A549 (cell line): ENCODE results near the gene KHDC4. TPM values are rescaled to one million over a fixed set of nuclear protein-coding genes. Genes with fewer than 3 reads are reported as not detected.
A peak's percentile ranks its signal among the peaks of the same experiment; 100 is the strongest.

ENCODE experiments used
- ATAC-seq, 2 experiments: fragments of 200-7000 bp in 1 of 2; fragments of >200 bp in 1 of 2; cut with Nextera tagmentation in 1 of 2; cut with Tn5 transposase in 1 of 2; 3 replicates each; pipeline versions ENCODE4 v1.8.0 to v1.9.1; 2018 to 2020; ENCODE audit warnings: mild to moderate bottlenecking in 1 of 2, moderate library complexity in 1 of 2
- CTCF ChIA-PET: fragments of 300-600 bp; sonication (Branson Sonifier 250); formaldehyde crosslinking; extraction: SDS; loops from one replicate; lab custom pipeline; 2021; ENCODE audit warnings: antibody characterized with exemption, inconsistent platforms; lab: Yijun Ruan, JAX
- POLR2A ChIA-PET: fragments of 350-600 bp; formaldehyde crosslinking; extraction: SDS; loops from one replicate; lab custom pipeline; 2021; ENCODE audit warnings: antibody characterized with exemption, inconsistent platforms; lab: Yijun Ruan, JAX
- DNase-seq, 2 experiments: peaks; one replicate each; pipeline versions ENCODE4 v3.0.0 to v3.0.0-alpha.2; 2011 to 2016; ENCODE audit warnings: low read depth in 1 of 2, low spot score in 1 of 2
- FAIRE-seq: peaks from 2 replicates; lab custom pipeline; 2011; peaks lifted over from hg19 to GRCh38; lab: Jason Lieb, UNC
- H3K27ac ChIP-seq, 2 experiments: fragments of >200 bp; sonication (Bioruptor Twin); formaldehyde crosslinking; 3 replicates each; pipeline ENCODE4 v1.5.1; 2016 to 2017
- H3K4me1 ChIP-seq: fragments of >200 bp; sonication (Bioruptor Twin); formaldehyde crosslinking; 3 replicates; pipeline ENCODE4 v1.6.1; 2016
- H3K4me2 ChIP-seq: fragments of >200 bp; sonication (Bioruptor Twin); formaldehyde crosslinking; 3 replicates; pipeline ENCODE4 v1.6.1; 2016
- H3K4me3 ChIP-seq: fragments of >200 bp; sonication (Bioruptor Twin); formaldehyde crosslinking; 3 replicates; pipeline ENCODE4 v1.5.1; 2016
- H3K9me3 ChIP-seq: fragments of >200 bp; sonication (Bioruptor Twin); formaldehyde crosslinking; 3 replicates; pipeline ENCODE4 v1.6.1; 2016
- BCL3 ChIP-seq: fragments of >200 bp; sonication (Bioruptor Twin); formaldehyde crosslinking; IDR thresholded peaks from 3 replicates; pipeline ENCODE4 v1.6.1; 2016
- BHLHE40 ChIP-seq: IDR thresholded peaks from 2 replicates; pipeline ENCODE4 v1.6.1; 2012; ENCODE audit warnings: low read depth, low read length, inconsistent platforms
- CEBPB ChIP-seq, 2 experiments: fragments of >200 bp in 1 of 2; sonication (Bioruptor Twin) in 1 of 2; formaldehyde crosslinking in 1 of 2; IDR thresholded peaks; 2 replicates each; pipeline ENCODE4 v1.6.1; 2012 to 2016
- CHD2 ChIP-seq: fragments of 150-350 bp; IDR thresholded peaks from 2 replicates; pipeline ENCODE4 v1.6.1; 2014; ENCODE audit warnings: low read length; ENCODE audit not compliant: partially characterized antibody
- CHD4 ChIP-seq: fragments of 200-600 bp; sonication (generic); IDR thresholded peaks from 2 replicates; pipeline ENCODE4 v1.6.1; 2016; ENCODE audit warnings: antibody characterized with exemption, mild to moderate bottlenecking, borderline replicate concordance
- CTCF ChIP-seq: fragments of >200 bp; sonication (Bioruptor Twin); formaldehyde crosslinking; IDR thresholded peaks from 3 replicates; pipeline ENCODE4 v1.5.1; 2016
- EHMT2 ChIP-seq: fragments of 200-600 bp; sonication (generic); IDR thresholded peaks from 2 replicates; pipeline ENCODE4 v1.6.1; 2016; ENCODE audit warnings: antibody characterized with exemption, low read depth, mild to moderate bottlenecking, moderate library complexity
- FOSB ChIP-seq: fragments of 250-450 bp; sonication (Bioruptor Pico); IDR thresholded peaks from 2 replicates; pipeline ENCODE4 v1.5.0; 2020; ENCODE audit warnings: mild to moderate bottlenecking, moderate library complexity
- FOSL2 ChIP-seq, 2 experiments: fragments of 450-650 bp in 1 of 2; fragments of >200 bp in 1 of 2; sonication (Bioruptor Twin) in 1 of 2; formaldehyde crosslinking; IDR thresholded peaks; 2 replicates each; pipeline versions ENCODE4 v1.5.0 to v1.6.1; 2016 to 2020; ENCODE audit warnings: mild to moderate bottlenecking in 1 of 2, moderate library complexity in 1 of 2
- HDAC2 ChIP-seq: fragments of 200-600 bp; sonication (generic); IDR thresholded peaks from 2 replicates; pipeline ENCODE4 v1.6.1; 2016
- HES2 ChIP-seq: fragments of >200 bp; sonication (Bioruptor Twin); formaldehyde crosslinking; IDR thresholded peaks from 2 replicates; pipeline ENCODE4 v1.6.1; 2016
- HEYL ChIP-seq: fragments of 250-450 bp; sonication (Bioruptor Pico); IDR thresholded peaks from 2 replicates; pipeline ENCODE4 v1.8.0; 2021; ENCODE audit warnings: mild to moderate bottlenecking, moderate library complexity
- HOXA7 ChIP-seq: fragments of 250-450 bp; sonication (Bioruptor Pico); IDR thresholded peaks from 2 replicates; pipeline ENCODE4 v1.5.0; 2020; ENCODE audit warnings: mild to moderate bottlenecking, moderate library complexity
- KDM1A ChIP-seq: fragments of 200-600 bp; sonication (generic); IDR thresholded peaks from 2 replicates; pipeline ENCODE4 v1.6.1; 2016; ENCODE audit warnings: low read depth, mild to moderate bottlenecking
- KDM5A ChIP-seq: fragments of 200-600 bp; sonication (generic); IDR thresholded peaks from 2 replicates; pipeline ENCODE4 v1.6.1; 2016; ENCODE audit warnings: antibody characterized with exemption, mild to moderate bottlenecking
- MAZ ChIP-seq: fragments of 150-350 bp; IDR thresholded peaks from 2 replicates; pipeline ENCODE4 v1.6.1; 2014; ENCODE audit warnings: antibody characterized with exemption, low read depth, low read length, borderline replicate concordance
- NPAS2 ChIP-seq: fragments of 250-450 bp; sonication (Bioruptor Pico); IDR thresholded peaks from 2 replicates; pipeline ENCODE4 v1.8.0; 2022; ENCODE audit warnings: mild to moderate bottlenecking, moderate library complexity, borderline replicate concordance
- PHF8 ChIP-seq: fragments of 200-600 bp; sonication (generic); IDR thresholded peaks from 2 replicates; pipeline ENCODE4 v1.6.1; 2016; ENCODE audit warnings: low read depth, mild to moderate bottlenecking, antibody characterized with exemption, moderate library complexity, borderline replicate concordance
- RAD21 ChIP-seq, 2 experiments: fragments of >200 bp in 1 of 2; sonication (Bioruptor Twin) in 1 of 2; formaldehyde crosslinking in 1 of 2; IDR thresholded peaks in 1 of 2; conservative IDR thresholded peaks in 1 of 2; 2 replicates in 1 of 2; 3 replicates in 1 of 2; pipeline ENCODE4 v1.6.1; 2012 to 2018; ENCODE audit warnings: inconsistent platforms in 1 of 2
- RFX5 ChIP-seq: fragments of 450-650 bp; IDR thresholded peaks from 2 replicates; pipeline ENCODE4 v1.7.1; 2014; ENCODE audit warnings: antibody characterized with exemption, mild to moderate bottlenecking, moderate library complexity
- SREBF2 ChIP-seq: fragments of 450-650 bp; IDR thresholded peaks from 2 replicates; pipeline ENCODE4 v1.6.1; 2014; ENCODE audit warnings: mild to moderate bottlenecking, moderate library complexity
- TP53 ChIP-seq: fragments of 250-450 bp; sonication (Bioruptor Pico); IDR thresholded peaks from 2 replicates; pipeline ENCODE4 v1.5.0; 2021; ENCODE audit warnings: mild to moderate bottlenecking, moderate library complexity
- USF2 ChIP-seq: fragments of 450-650 bp; IDR thresholded peaks from 2 replicates; pipeline ENCODE4 v1.6.1; 2014; ENCODE audit warnings: antibody characterized with exemption
- ZFP36 ChIP-seq: fragments of 450-650 bp; IDR thresholded peaks from 2 replicates; pipeline ENCODE4 v1.6.1; 2014; ENCODE audit warnings: borderline replicate concordance; ENCODE audit not compliant: partially characterized antibody
- WGBS: methylation state at CpG from one replicate; pipeline ENCODE4 v1.1.6; 2017; ENCODE audit errors: missing lambda C conversion rate; 5-methylcytosine and 5-hydroxymethylcytosine counted together
- polyA plus RNA-seq, 4 experiments: library from polyadenylated mRNA; depleted of rRNA in 3 of 4; stranded (reverse); fragments of >200 nt; fragmentation: RNase III in 1 of 4; extraction: RNeasy Plus Mini Kit Qiagen cat#74134 plus additional on column Dnase treatment in 1 of 4; gene quantifications; 2 replicates in 3 of 4; 3 replicates in 1 of 4; pipeline ENCODE4 v1.2.3, GENCODE V29; 2011 to 2017

Gene KHDC4
- polyA plus RNA-seq, 2 of the 4 experiments (the other 2 are of a cell fraction): 37.7 to 72.3 TPM

- ATAC-seq: no peak
- Histone ChIP-seq H3K4me1 (peaks cover 73% of the 10 kb centered on the region), H3K4me2 (peak overlapping the region; percentile 93), H3K27ac (peak overlapping the region; percentile 14 to 99; a peak in 4 of 6 replicates), H3K4me3 (peak overlapping the region; percentile 90; the same call in 2 of the 3 replicates), H3K9me3 (no peaks in the 10 kb centered on the region)
- 64% methylated on average over 4 of the region's 4 CpGs for WGBS
- TF ChIP-seq CTCF: no peak
- no peak for TF ChIP-seq KDM5A
- no peak for TF ChIP-seq KDM1A
- TF ChIP-seq BHLHE40: no peak
- TF ChIP-seq HDAC2: no peak
- no peak for TF ChIP-seq RFX5
- no peak for TF ChIP-seq ZFP36
- no peak for TF ChIP-seq SREBF2
- DNase-seq: no peak
- CTCF ChIA-PET: interaction anchor here (0.5 to 24.7 kb wide), 13 partner anchors 8 to 91 kb away, joined by 3 to 423 read pairs (median 5); partner anchors contain the start of genes RXFP4 and UBQLN4
- no peak for FAIRE-seq
- POLR2A ChIA-PET: interaction anchor here (0.6 to 1.3 kb wide), 2 partner anchors 8 to 138 kb away, joined by 4 to 8 read pairs; no protein-coding TSS in a partner anchor
Measured at GRCh38 chr1:155975375-155976061, 41.3 kb upstream of the KHDC4 start.

- DNase-seq (no peak), FAIRE-seq (no peak), ATAC-seq (no peak)
- H3K9me3 ChIP-seq: no peaks in the 10 kb centered on the region
- TF ChIP-seq CHD4 (no peak), CEBPB (IDR thresholded peaks at IDR 0.05) (no peak), TP53 (CRISPR knock-in tag) (no peak), HES2 (no peak), EHMT2 (no peak), RAD21 (conservative IDR thresholded peaks at IDR 0.05 in 1 of 2, IDR thresholded peaks at IDR 0.05 in 1 of 2) (no peak), USF2 (no peak), RFX5 (no peak), NPAS2 (CRISPR knock-in tag) (no peak)
- CTCF ChIA-PET: interaction anchor here (0.5 to 24.7 kb wide), 12 partner anchors 9 to 122 kb away, joined by 3 to 423 read pairs (median 4); partner anchors contain the start of genes RXFP4 and UBQLN4
- H3K27ac ChIP-seq: peak overlapping the region in 1 of 2 experiments; percentile 99; a peak in 3 of 6 replicates
- H3K4me3 ChIP-seq: no peak overlapping the region
- POLR2A ChIA-PET: interaction anchor here (0.5 to 1.3 kb wide), 4 partner anchors 9 to 220 kb away, joined by 3 to 8 read pairs (median 4); no protein-coding TSS in a partner anchor
- 81% methylated on average over 13 of the region's 13 CpGs for WGBS
- H3K4me1 ChIP-seq: peaks cover 73% of the 10 kb centered on the region
- H3K4me2 ChIP-seq: peak overlapping the region; percentile 93
Measured at GRCh38 chr1:155974208-155975115, 40.2 kb upstream of the KHDC4 start.

- no peak overlapping the region for H3K27ac ChIP-seq
- ChIA-PET POLR2A (interaction anchor here (0.5 to 0.8 kb wide), 2 partner anchors 10 to 219 kb away, joined by 3 read pairs; no protein-coding TSS in a partner anchor), CTCF (interaction anchor here (0.7 to 24.7 kb wide), 6 partner anchors 9 to 123 kb away, joined by 3 to 423 read pairs (median 9); partner anchors contain the start of gene RXFP4)
- no peaks in the 10 kb centered on the region for H3K9me3 ChIP-seq
- no peak for FAIRE-seq
- H3K4me2 ChIP-seq: no peak overlapping the region
- ATAC-seq: no peak
- 94% methylated on average over 3 of the region's 3 CpGs for WGBS
- peaks cover 77% of the 10 kb centered on the region for H3K4me1 ChIP-seq
- no peak for DNase-seq
- no peak overlapping the region for H3K4me3 ChIP-seq
- TF ChIP-seq BCL3 (no peak), HOXA7 (CRISPR knock-in tag) (no peak), FOSL2 (IDR thresholded peaks at IDR 0.05) (no peak), FOSL2 (CRISPR knock-in tag; IDR thresholded peaks at IDR 0.05) (no peak), CHD2 (no peak), BHLHE40 (no peak), PHF8 (no peak), HEYL (CRISPR knock-in tag) (no peak), FOSB (CRISPR knock-in tag) (no peak), USF2 (no peak), MAZ (no peak), HES2 (no peak), HDAC2 (no peak)
Measured at GRCh38 chr1:155973723-155974122, 39.5 kb upstream of the KHDC4 start.
